ENCODE measurements around the gene DCDC2C. TPM values are rescaled to one million over a fixed set of nuclear protein-coding genes. Genes with fewer than 3 reads are reported as not detected.

The DCDC2C gene
- total RNA-seq, 1 experiment from 2014 or later, result not detected

DNA sequence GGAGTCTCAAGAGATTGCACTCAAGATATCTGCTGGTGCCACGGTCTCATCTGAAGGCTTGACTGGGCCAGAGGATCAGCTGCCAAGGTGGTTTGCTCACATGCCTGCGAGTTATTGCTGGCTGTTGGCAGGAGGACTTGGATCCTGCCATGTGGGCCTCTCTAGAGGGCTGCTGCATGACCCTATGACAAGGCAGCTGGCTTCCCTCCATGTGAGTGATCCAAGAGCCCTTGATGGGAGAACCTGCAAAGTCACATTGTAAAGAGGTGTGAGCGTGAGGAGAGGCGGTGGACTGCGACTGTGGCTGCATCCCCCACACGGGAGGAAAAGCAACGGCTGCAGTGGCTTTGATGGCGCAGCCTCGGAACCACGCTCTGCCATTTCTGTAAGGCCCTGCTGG lies 49.4 kb upstream of the DCDC2C start (continued):
- TF ChIP-seq ZNF671 (CRISPR knock-in tag; IDR thresholded peaks at IDR 0.05) (no peak), ZNF317 (CRISPR knock-in tag; IDR thresholded peaks at IDR 0.05; ENCODE audit: borderline replicate concordance, low read depth) (no peak), NR2C2 (CRISPR knock-in tag; IDR thresholded peaks at IDR 0.05) (no peak)
- TF ChIP-seq, protein P1, sequence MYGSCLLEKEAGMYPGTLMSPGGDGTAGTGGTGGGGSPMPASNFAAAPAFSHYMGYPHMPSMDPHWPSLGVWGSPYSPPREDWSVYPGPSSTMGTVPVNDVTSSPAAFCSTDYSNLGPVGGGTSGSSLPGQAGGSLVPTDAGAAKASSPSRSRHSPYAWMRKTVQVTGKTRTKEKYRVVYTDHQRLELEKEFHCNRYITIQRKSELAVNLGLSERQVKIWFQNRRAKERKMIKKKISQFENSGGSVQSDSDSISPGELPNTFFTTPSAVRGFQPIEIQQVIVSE (CRISPR knock-in tag; IDR thresholded peaks at IDR 0.05; ENCODE audit: borderline replicate concordance), result no peak

DNA sequence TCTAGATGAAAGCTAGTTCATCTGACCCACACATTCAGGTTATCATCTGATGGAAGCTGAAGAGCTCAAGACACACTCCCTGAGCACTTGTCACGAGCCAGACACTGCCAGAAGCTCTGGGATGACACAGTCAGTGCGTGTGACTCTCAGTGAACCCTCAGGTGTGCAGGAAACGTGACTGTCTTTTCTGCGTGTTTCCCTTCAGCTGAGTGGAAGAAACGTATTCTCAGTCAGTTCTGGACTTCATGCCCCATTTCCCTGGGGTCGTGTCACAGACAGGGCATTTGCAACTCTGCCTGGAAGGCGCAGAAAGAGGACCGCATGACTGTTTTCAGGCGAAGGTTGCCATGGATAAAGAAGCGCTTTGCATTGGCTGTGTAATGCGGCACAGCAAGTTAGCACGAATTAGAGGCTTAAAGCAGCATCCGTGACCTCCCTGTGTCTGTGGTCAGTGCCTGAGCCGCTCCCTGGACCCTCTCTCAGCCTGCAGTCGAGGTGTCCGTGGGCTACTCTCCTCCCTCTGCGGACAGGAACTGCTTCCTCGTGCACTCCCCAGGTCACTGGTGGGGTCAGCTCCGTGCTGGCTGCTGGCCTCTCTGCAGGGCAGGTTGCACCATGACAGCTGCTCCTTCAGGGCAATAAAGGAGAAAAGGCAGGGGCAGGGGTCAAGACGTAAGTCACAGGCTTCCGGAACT lies 48.7 kb upstream of the DCDC2C start:
- ATAC-seq, result no peak

More for the DNA sequence above, 48.7 kb upstream of the DCDC2C start:
- no peak overlapping the region for H3K27ac Mint-ChIP-seq
- POLR2A ChIA-PET, result no interaction called here
- peaks cover 13% of the 10 kb centered on the region for H3K27me3 Mint-ChIP-seq (ENCODE audit: low read depth)
- TF ChIP-seq, protein P2, sequence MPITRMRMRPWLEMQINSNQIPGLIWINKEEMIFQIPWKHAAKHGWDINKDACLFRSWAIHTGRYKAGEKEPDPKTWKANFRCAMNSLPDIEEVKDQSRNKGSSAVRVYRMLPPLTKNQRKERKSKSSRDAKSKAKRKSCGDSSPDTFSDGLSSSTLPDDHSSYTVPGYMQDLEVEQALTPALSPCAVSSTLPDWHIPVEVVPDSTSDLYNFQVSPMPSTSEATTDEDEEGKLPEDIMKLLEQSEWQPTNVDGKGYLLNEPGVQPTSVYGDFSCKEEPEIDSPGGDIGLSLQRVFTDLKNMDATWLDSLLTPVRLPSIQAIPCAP (CRISPR knock-in tag; IDR thresholded peaks at IDR 0.05), result no peak
- TF ChIP-seq, protein P3, sequence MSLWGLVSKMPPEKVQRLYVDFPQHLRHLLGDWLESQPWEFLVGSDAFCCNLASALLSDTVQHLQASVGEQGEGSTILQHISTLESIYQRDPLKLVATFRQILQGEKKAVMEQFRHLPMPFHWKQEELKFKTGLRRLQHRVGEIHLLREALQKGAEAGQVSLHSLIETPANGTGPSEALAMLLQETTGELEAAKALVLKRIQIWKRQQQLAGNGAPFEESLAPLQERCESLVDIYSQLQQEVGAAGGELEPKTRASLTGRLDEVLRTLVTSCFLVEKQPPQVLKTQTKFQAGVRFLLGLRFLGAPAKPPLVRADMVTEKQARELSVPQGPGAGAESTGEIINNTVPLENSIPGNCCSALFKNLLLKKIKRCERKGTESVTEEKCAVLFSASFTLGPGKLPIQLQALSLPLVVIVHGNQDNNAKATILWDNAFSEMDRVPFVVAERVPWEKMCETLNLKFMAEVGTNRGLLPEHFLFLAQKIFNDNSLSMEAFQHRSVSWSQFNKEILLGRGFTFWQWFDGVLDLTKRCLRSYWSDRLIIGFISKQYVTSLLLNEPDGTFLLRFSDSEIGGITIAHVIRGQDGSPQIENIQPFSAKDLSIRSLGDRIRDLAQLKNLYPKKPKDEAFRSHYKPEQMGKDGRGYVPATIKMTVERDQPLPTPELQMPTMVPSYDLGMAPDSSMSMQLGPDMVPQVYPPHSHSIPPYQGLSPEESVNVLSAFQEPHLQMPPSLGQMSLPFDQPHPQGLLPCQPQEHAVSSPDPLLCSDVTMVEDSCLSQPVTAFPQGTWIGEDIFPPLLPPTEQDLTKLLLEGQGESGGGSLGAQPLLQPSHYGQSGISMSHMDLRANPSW (CRISPR knock-in tag; conservative IDR thresholded peaks at IDR 0.05; ENCODE audit: low read depth), result no peak
- TF ChIP-seq IRF2 (CRISPR knock-in tag; IDR thresholded peaks at IDR 0.05; ENCODE audit: borderline replicate concordance, low read depth) (no peak), TP53 (CRISPR knock-in tag; IDR thresholded peaks at IDR 0.05) (no peak), MXD4 (CRISPR knock-in tag; IDR thresholded peaks at IDR 0.05; ENCODE audit: borderline replicate concordance) (no peak), TEAD1 (CRISPR knock-in tag; IDR thresholded peaks at IDR 0.05) (no peak), GRHL2 (CRISPR knock-in tag; IDR thresholded peaks at IDR 0.05; ENCODE audit: insufficient replicate concordance, severe bottlenecking) (no peak), SMAD4 (CRISPR knock-in tag; IDR thresholded peaks at IDR 0.05) (no peak), ARID4B (CRISPR knock-in tag; IDR thresholded peaks at IDR 0.05; ENCODE audit: borderline replicate concordance) (no peak), NR2C2 (CRISPR knock-in tag; IDR thresholded peaks at IDR 0.05) (no peak)
- peaks cover 3% of the 10 kb centered on the region; the same call in 1 of the 2 replicates for H3K9me3 Mint-ChIP-seq
- no peaks in the 10 kb centered on the region for H3K36me3 Mint-ChIP-seq
- CTCF ChIA-PET, result no interaction called here
- no peak overlapping the region for H3K4me3 Mint-ChIP-seq
- DNase-seq (ENCODE audit: low spot score), result no peak
- H3K4me1 Mint-ChIP-seq, result peaks cover 24% of the 10 kb centered on the region

Data from WTC11 (cell line).